Fibroblast of pulmonary artery (primary cell): Measurements from ENCODE around the gene TTLL10.

Experiments
- DNase-seq: peaks from one replicate; pipeline ENCODE4 v3.0.0-alpha.2; 2010; ENCODE audit warnings: low read depth
- H3K4me3 ChIP-seq: replicated peaks from 2 replicates; pipeline ENCODE4 v1.5.1; 2011; ENCODE audit warnings: low read depth, mild to moderate bottlenecking, control low read depth, low read length, moderate library complexity
- TF ChIP-seq, protein P1 (sequence below): IDR thresholded peaks from 2 replicates; pipeline ENCODE4 v1.5.1; 2011; ENCODE audit warnings: mild to moderate bottlenecking, control low read depth, low read length, inconsistent platforms; ENCODE audit errors: missing control alignments

Gene TTLL10

DNA sequence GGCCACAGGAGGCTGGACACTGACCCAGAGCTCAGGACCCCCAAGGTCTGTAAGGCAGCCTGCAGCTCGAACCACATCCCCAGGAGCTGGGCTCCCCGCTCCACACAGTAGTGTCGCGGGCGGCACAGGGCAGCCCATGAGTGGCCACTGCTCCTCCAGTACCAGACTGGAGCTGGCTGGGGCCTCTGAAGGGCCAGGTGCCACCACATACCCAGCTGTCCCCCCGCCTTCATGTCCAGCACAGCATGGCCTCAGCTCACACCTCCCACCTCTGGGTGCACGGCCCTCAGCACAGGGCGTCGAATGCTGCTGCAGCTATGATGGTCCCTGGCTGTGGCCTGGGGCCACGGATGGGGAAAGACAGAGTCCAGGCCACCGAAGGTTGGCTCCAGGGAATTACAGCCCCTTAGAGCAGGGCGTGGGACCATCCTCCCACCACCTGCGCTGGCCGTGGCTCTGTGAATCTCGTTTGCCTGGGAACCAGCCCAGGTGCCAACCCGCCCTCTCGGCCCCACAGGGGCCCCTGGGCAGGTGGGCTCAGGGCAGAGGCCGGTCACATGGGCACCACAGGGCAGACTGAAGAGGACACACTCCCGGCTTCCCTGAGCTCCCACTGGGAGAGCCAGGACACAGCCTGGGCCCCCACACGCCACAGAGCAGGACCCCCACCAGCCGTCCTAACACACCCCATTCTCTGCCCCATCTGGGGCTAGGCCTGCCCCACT lies 42.4 kb downstream of the TTLL10 start:
- TF ChIP-seq, protein P1, sequence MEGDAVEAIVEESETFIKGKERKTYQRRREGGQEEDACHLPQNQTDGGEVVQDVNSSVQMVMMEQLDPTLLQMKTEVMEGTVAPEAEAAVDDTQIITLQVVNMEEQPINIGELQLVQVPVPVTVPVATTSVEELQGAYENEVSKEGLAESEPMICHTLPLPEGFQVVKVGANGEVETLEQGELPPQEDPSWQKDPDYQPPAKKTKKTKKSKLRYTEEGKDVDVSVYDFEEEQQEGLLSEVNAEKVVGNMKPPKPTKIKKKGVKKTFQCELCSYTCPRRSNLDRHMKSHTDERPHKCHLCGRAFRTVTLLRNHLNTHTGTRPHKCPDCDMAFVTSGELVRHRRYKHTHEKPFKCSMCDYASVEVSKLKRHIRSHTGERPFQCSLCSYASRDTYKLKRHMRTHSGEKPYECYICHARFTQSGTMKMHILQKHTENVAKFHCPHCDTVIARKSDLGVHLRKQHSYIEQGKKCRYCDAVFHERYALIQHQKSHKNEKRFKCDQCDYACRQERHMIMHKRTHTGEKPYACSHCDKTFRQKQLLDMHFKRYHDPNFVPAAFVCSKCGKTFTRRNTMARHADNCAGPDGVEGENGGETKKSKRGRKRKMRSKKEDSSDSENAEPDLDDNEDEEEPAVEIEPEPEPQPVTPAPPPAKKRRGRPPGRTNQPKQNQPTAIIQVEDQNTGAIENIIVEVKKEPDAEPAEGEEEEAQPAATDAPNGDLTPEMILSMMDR, result no peak
- no peak overlapping the region for H3K4me3 ChIP-seq
- DNase-seq, result no peak

DNA sequence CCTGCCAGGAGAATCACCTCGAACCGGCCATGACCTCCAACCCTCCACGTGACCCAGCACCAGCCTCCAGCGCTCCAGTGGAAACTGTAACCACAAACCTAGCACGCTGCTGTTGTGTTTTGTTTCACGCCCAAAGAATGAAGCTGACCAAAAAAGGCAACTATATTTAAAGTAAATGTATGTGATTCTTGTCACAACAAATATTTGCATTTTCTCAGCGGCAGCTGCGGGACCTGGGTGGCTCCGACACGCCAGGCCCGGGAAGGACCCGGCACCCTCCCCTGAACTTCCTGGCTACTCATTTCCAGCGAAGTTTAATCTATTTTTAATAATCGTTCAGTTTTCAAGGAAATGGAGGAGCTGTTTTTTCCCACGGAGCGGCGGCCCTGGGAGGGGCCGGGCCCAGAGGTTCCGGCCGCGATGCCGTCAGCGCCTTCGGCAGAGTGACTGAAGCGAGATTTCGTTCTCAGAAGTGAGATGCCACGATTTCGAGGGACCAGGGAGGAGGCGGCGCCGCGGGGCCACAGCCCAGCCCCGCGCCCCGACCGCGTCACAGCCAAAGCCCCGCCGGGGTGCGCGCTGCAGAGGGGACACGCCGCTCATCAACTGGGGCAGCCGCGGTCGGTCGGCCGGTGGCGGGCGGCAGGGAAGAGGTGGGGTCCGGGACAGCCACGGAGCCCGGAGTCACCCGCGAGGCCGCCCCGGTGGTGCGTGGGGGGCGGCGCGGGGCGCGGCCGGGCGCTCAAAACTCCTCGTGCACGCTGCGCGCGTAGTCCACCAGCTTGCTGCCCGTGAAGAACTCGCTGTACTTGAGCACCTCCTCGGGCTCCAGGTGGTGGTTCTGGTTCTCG lies 43.3 kb downstream of the TTLL10 start:
- TF ChIP-seq, protein P1, result no peak
- H3K4me3 ChIP-seq, result no peak overlapping the region
- no peak for DNase-seq

DNA sequence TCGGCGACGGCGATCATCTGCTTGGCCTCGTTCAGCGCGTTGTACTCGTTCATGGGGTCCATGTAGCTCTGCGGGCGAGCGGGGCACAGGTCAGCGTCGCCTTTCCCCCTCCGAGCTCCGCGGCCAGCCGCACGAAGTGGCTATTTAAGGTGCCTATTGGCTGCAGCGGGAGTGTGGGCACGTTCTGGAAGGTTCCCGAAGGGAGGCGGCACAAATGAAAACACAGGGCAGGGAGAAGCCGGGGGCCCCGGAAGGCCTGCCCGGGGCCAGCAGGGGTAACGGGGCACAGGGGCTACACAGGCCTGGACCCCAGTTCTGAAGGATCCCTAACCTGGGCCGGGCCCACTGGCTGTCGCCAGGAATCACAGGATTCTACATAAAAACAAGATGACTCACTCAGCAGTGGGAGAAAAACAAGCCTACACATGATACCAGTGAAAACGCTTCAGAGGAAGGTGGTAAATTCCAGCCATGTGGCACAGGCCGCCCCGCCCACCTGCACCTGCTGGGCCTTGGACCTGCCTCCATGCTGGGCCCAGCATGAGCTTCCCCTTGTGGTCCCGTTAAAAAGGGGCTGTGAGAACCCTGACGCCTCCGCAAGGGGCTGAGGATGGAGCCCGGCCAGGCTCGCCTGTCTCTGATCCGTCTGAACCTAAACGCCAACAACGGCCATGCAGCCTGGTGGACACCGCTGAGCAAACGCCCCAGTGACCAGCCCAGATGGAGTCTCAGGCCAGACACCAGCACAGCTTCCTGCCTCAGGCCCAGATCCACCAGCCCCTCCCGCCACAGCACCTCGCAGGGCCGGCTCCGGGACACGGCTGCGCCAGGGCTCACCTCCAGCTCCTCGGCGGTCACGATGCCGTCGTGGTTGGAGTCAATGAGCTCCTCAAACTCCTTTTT lies 44.2 kb downstream of the TTLL10 start:
- TF ChIP-seq, protein P1, result no peak
- no peak overlapping the region for H3K4me3 ChIP-seq
- DNase-seq, result peak; percentile 14

DNA sequence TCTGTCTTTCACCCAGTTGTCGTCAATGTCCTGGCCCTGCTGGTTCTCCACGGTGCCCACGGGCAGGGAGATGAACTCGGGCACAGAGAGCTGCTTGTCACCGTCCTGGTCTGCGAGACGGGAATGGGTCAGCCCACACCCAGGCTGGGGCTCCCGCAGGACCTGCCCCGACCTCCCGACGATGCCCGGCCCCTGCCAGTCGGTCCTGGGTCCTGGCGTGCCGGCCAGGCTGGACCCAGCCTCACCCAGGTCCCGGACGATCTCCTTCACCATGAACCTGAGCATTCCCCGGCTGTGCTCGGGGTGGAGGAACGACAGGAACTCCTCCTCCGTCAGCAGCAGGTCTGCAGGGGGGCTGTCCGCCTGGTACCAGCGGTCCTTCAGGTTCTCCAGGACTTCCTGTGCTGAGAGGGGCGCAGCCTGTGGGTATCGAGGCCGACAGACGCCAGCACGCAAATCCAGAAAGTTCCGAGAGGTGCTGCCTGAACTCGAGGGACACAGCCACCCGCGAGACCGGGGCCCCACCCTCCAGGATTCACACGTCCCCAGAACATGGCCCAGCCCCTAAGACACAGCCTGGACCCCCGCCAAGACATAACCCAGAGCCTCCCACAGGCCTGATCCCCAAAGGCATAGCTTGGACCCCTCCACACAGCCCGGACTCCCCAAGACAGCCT lies 45.0 kb downstream of the TTLL10 start:
- DNase-seq, result no peak
- TF ChIP-seq, protein P1, result no peak
- no peak overlapping the region for H3K4me3 ChIP-seq

DNA sequence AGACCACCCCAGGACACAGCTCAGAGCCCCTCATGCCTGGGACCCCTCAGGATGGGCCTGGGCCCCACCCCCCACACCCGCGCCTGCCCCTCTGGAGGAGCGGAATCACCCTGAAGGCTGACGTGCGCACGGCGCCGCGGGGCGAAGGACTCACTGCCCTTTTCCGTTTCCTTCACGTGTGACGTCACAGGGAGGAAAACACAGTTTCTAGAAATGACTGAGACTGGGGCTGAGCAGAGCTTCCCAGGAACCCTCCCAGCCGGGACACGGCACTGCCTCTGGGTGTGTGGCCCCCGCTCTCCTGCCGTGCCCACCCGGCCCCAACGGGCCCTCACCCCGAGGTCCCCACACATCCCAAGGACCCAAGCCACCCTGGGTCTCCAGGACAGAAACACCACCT lies 45.7 kb downstream of the TTLL10 start:
- H3K4me3 ChIP-seq, result no peak overlapping the region
- no peak for DNase-seq
- TF ChIP-seq, protein P1, result no peak

DNA sequence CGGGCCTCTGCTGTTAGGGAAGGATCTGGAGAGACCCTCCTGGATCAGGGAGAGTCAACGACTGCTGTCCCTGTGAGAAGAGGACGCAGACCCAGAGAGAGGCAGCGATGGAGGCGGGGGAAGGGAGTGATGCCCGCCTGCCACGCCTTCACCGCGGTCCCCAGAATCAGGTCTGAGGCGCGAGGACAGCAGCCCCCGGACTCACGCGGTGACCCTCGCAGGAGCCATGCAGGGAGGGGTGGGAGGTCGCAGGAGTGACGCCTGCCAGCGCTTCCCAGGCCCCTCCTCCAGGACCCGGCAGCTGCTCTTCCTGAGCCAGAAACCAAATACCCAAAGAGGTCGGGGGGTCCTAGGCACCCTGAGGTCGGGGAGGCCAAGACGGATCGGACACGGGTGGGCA lies 46.5 kb downstream of the TTLL10 start:
- TF ChIP-seq, protein P1, result no peak
- no peak for DNase-seq
- H3K4me3 ChIP-seq, result no peak overlapping the region
